Spleen (tissue), 7 donors: ENCODE results near the gene PDPR.
"Not testable (repeated sequence)": the region's sequence is repeated elsewhere in the genome, so short reads cannot be mapped to it uniquely, and the experiment has no call there.

Experiments used
- POLR2A ChIP-seq, 3 donors: fragments of 450-650 bp; IDR thresholded peaks; one replicate each; pipeline ENCODE4 v1.5.1; 2017; ENCODE audit warnings: antibody characterized with exemption in 3 of 3, mild to moderate bottlenecking in 1 of 3
- TF ChIP-seq, protein P1 (sequence below), 11 experiments: fragments of 200-600 bp in 7 of 11; fragments of 450-650 bp in 4 of 11; sonication (generic) in 4 of 11; IDR thresholded peaks in 8 of 11; conservative IDR thresholded peaks in 3 of 11; 1 replicate in 7 of 11; 2 replicates in 4 of 11; pipeline versions ENCODE4 v1.4.0 to v1.8.0; 2016 to 2021; ENCODE audit warnings: antibody characterized with exemption in 11 of 11, inconsistent platforms in 4 of 11, mild to moderate bottlenecking in 1 of 11
- donor health status: DM: no; HTN: no; CAD: no; lungs with moderate emphysema.
- donor health status: DM: no; HTN: no; CAD: no.
- donor health status: DM: no; HTN: no; CAD: no.

DNA sequence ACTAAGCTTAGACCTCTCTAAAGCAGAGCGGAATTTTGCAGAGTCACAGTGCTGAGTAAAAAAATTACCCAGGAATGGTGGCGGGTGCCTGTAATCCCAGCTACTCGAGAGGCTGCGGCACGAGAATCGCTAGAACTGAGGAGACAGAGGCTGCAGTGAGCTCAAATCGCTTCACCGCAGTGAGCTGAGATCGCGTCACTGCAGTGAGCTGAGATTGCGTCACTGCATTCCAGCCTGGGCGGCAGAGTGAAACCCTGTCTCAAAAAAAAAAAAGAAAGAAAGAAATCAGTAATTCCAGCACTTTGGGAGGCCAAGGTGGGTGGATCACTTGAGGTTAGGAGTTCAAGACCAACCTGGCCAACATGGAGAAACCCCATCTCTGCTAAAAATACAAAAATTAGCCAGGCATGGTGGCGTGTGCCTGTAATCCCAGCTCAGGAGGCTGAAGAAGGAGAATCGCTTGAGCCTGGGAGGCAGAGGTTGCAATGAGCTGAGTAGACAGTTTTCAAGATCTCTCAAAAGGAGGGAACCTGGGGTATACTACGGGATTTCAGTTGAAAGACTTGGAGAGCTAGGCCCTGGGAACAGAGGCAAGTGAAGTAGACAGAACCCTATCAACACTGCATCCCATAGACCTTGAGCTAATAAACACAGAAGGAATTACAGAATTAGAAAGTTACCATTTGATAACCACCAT, 4.4 kb upstream of the PDPR start:
- TF ChIP-seq, protein P1, sequence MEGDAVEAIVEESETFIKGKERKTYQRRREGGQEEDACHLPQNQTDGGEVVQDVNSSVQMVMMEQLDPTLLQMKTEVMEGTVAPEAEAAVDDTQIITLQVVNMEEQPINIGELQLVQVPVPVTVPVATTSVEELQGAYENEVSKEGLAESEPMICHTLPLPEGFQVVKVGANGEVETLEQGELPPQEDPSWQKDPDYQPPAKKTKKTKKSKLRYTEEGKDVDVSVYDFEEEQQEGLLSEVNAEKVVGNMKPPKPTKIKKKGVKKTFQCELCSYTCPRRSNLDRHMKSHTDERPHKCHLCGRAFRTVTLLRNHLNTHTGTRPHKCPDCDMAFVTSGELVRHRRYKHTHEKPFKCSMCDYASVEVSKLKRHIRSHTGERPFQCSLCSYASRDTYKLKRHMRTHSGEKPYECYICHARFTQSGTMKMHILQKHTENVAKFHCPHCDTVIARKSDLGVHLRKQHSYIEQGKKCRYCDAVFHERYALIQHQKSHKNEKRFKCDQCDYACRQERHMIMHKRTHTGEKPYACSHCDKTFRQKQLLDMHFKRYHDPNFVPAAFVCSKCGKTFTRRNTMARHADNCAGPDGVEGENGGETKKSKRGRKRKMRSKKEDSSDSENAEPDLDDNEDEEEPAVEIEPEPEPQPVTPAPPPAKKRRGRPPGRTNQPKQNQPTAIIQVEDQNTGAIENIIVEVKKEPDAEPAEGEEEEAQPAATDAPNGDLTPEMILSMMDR (IDR thresholded peaks at IDR 0.05 in 8 of 11, conservative IDR thresholded peaks at IDR 0.05 in 3 of 11) = not testable (repeated sequence)
- not testable (repeated sequence) for TF ChIP-seq POLR2A (IDR thresholded peaks at IDR 0.05)
